COR-L47 (cell line): ENCODE data around the gene NCAM1.

ENCODE experiments used
- DNase-seq: peaks from one replicate; lab custom pipeline; 2025; lab: John Stamatoyannopoulos, UW

The NCAM1 gene

GRCh38 chr11:112968941-112969713 lies 7.9 kb downstream of the NCAM1 start:
- no peak for DNase-seq

GRCh38 chr11:112971195-112971594 lies 10.0 kb downstream of the NCAM1 start:
- no peak for DNase-seq

GRCh38 chr11:112971827-112972226 lies 10.6 kb downstream of the NCAM1 start:
- DNase-seq: no peak

- DNase-seq: no peak
Observed at GRCh38 chr11:112972399-112973145, 11.4 kb downstream of the NCAM1 start.

- DNase-seq: no peak
Observed at GRCh38 chr11:112975051-112975450, 13.8 kb downstream of the NCAM1 start.

GRCh38 chr11:112975493-112975892 lies 14.3 kb downstream of the NCAM1 start:
- no peak for DNase-seq

- peak; percentile 26 for DNase-seq
Observed at GRCh38 chr11:112977755-112978154, 16.5 kb downstream of the NCAM1 start.

- DNase-seq: peak; percentile 38
Observed at GRCh38 chr11:112983887-112984286, 22.7 kb downstream of the NCAM1 start.

- no peak for DNase-seq
Observed at GRCh38 chr11:112989198-112989597, 28.0 kb downstream of the NCAM1 start.

GRCh38 chr11:112993808-112994207 lies 32.6 kb downstream of the NCAM1 start:
- no peak for DNase-seq

- DNase-seq: no peak
Observed at GRCh38 chr11:112995423-112996090, 34.3 kb downstream of the NCAM1 start.

- DNase-seq: no peak
Observed at GRCh38 chr11:112996994-112997393, 35.8 kb downstream of the NCAM1 start.

GRCh38 chr11:112997857-112998466 lies 36.7 kb downstream of the NCAM1 start:
- DNase-seq: no peak

GRCh38 chr11:112999520-112999919 lies 38.3 kb downstream of the NCAM1 start:
- peak; percentile 60 for DNase-seq

- peak; percentile 86 for DNase-seq
Observed at GRCh38 chr11:113001709-113002108, 40.5 kb downstream of the NCAM1 start.

GRCh38 chr11:113006896-113007445 lies 45.8 kb downstream of the NCAM1 start:
- no peak for DNase-seq

GRCh38 chr11:113014262-113015097 lies 53.3 kb downstream of the NCAM1 start:
- DNase-seq: peak; percentile 70

- no peak for DNase-seq
Observed at GRCh38 chr11:113015098-113015455, 53.9 kb downstream of the NCAM1 start.

- no peak for DNase-seq
Observed at GRCh38 chr11:113016905-113017304, 55.7 kb downstream of the NCAM1 start.

GRCh38 chr11:113018913-113019312 lies 57.7 kb downstream of the NCAM1 start:
- DNase-seq: no peak

GRCh38 chr11:113019711-113020110 lies 58.5 kb downstream of the NCAM1 start:
- DNase-seq: no peak
